Mucosa of descending colon (tissue), 3 donors: ENCODE data around the gene NUP43. TPM values are rescaled to one million over a fixed set of nuclear protein-coding genes. Genes with fewer than 3 reads are reported as not detected.
A peak's percentile ranks its signal among the peaks of the same experiment; 100 is the strongest.

ENCODE experiments used
- ATAC-seq: fragments of 200-7000 bp; cut with Tn5 transposase; one replicate; pipeline ENCODE4 v1.9.1; 2020; ENCODE audit warnings: mild to moderate bottlenecking, moderate library complexity
- DNase-seq, 3 donors: peaks; one replicate each; pipeline ENCODE4 v3.0.0-alpha.2; 2020
- H3K36me3 ChIP-seq: fragments of 200-600 bp; one replicate; pipeline ENCODE4 v1.8.0; 2021; ENCODE audit warnings: low read depth, mild to moderate bottlenecking
- H3K4me1 ChIP-seq: fragments of 200-600 bp; one replicate; pipeline ENCODE4 v1.8.0; 2021; ENCODE audit warnings: low read depth, mild to moderate bottlenecking
- H3K4me3 ChIP-seq: fragments of 200-600 bp; one replicate; pipeline ENCODE4 v1.8.0; 2021; ENCODE audit warnings: mild to moderate bottlenecking
- H3K9me3 ChIP-seq: fragments of 200-600 bp; one replicate; pipeline ENCODE4 v1.8.0; 2021; ENCODE audit warnings: mild to moderate bottlenecking
- intact Hi-C, 2 donors: fragments of 100-400 bp; cut with DNase I in 1 of 2; cut with micrococcal nuclease in 1 of 2; formaldehyde crosslinking; loops; one replicate each; pipeline versions ENCODE4 v1.11.0 to v1.11.1; 2022; cut with DNase I, micrococcal nuclease
- total RNA-seq, 3 donors: library from RNA; stranded (reverse); fragmentation: NEBNext Ultra II Directional in 2 of 3; extraction: Animal tissue kit (Norgen Biotek cat#: 25700) in 2 of 3; gene quantifications; one replicate each; pipeline versions ENCODE4 v1.2.1 to v1.2.4, GENCODE V29; 2021 to 2023
- TF ChIP-seq, protein P1 (sequence below): fragments of 200-600 bp; IDR thresholded peaks from one replicate; pipeline ENCODE4 v1.8.0; 2022; ENCODE audit warnings: antibody characterized with exemption, mild to moderate bottlenecking
- donor health status: DM: no; HTN: no; CAD: no; lungs with moderate emphysema.
- donor health status: DM: no; HTN: no; CAD: no.
- donor health status: DM: no; HTN: yes; CAD: no.

The NUP43 gene
- total RNA-seq, 3 donors from 2014 or later = 25.8 to 27.9 (median 26.0) TPM

DNA sequence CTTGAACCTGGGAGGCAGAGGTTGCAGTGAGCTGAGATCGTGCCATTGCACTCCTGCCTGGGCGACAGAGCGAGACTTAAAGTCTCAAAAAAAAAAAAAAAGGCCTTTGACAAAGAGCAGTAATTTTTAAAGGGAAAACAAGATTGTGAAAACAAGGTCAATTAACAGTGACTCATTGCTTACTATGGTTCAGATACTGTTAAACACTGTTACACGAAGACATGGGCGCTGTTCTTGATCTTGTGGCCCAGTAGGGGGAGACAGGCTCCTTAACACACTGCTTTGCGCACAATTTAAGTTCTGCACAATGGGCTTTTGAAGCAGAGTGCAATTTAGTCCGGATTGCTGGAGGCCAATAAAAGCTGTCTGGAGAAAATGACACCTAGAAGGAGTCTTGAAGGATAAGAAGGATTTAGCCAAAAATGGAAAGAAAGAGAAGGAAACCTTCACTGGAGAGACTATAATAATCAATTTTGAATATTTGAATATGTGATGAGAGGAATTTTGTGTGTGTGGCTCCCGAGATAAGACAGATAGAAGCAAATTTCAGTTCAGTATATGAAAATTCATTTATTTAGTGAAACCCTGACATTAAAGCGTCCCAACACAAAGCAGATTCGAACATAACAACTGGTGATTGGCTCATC is 22.4 kb downstream of the NUP43 start:
- intact Hi-C loops = no loop called here
- Histone ChIP-seq H3K4me1 (peaks cover 5% of the 10 kb centered on the region), H3K9me3 (no peaks in the 10 kb centered on the region), H3K4me3 (no peak overlapping the region), H3K36me3 (no peaks in the 10 kb centered on the region)
- peak in 1 of 3 donors; percentile 79 for DNase-seq
- TF ChIP-seq, protein P1, sequence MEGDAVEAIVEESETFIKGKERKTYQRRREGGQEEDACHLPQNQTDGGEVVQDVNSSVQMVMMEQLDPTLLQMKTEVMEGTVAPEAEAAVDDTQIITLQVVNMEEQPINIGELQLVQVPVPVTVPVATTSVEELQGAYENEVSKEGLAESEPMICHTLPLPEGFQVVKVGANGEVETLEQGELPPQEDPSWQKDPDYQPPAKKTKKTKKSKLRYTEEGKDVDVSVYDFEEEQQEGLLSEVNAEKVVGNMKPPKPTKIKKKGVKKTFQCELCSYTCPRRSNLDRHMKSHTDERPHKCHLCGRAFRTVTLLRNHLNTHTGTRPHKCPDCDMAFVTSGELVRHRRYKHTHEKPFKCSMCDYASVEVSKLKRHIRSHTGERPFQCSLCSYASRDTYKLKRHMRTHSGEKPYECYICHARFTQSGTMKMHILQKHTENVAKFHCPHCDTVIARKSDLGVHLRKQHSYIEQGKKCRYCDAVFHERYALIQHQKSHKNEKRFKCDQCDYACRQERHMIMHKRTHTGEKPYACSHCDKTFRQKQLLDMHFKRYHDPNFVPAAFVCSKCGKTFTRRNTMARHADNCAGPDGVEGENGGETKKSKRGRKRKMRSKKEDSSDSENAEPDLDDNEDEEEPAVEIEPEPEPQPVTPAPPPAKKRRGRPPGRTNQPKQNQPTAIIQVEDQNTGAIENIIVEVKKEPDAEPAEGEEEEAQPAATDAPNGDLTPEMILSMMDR = peak; percentile 65
- peak; percentile 99 for ATAC-seq

DNA sequence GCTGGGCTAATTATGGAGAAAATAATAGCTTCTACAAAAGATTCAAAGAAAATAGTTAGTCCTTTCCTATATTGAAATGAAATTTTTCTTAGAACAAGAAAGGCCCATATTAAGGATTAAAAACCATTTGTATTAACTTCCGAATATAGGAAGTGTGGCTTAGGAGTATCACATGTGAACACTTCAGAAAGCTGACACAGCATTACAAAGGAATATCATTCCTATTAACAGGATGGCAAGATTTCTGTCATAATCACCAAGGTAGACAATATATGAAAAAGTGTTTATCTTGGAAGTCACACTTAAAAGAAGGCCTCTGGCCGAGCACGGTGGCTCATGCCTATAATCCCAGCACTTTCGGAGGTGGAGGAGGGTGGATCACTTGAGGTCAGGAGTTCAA is 23.1 kb downstream of the NUP43 start:
- TF ChIP-seq, protein P1 = no peak
- peaks cover 5% of the 10 kb centered on the region for H3K4me1 ChIP-seq
- H3K4me3 ChIP-seq = no peak overlapping the region
- DNase-seq (no peak), ATAC-seq (no peak)
- H3K36me3 ChIP-seq = no peaks in the 10 kb centered on the region
- no peaks in the 10 kb centered on the region for H3K9me3 ChIP-seq
- intact Hi-C loops = no loop called here

DNA sequence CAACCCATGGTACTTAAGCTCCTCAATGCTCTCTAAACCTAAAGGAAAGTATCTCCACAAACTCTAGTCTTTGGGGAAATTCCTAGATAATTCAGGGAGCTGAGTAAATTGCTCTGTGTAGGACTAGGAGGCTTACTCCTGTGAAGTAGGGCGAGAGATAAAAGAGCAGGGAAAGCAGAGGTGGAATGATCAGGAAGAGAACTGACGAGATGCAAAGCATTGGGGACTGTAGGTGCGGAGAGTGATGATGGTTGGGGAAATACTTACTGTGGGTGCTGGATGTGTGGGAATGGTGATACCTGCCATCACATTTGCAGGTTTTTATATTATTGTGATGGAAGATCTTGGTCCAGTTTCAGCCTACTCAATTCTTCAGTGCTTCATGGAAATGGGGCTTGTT is 26.8 kb downstream of the NUP43 start:
- peaks cover 15% of the 10 kb centered on the region for H3K4me1 ChIP-seq
- ATAC-seq = no peak
- no peak for DNase-seq
- no peaks in the 10 kb centered on the region for H3K36me3 ChIP-seq
- intact Hi-C loops = no loop called here
- H3K9me3 ChIP-seq = no peaks in the 10 kb centered on the region
- TF ChIP-seq, protein P1 = no peak
- H3K4me3 ChIP-seq = no peak overlapping the region

DNA sequence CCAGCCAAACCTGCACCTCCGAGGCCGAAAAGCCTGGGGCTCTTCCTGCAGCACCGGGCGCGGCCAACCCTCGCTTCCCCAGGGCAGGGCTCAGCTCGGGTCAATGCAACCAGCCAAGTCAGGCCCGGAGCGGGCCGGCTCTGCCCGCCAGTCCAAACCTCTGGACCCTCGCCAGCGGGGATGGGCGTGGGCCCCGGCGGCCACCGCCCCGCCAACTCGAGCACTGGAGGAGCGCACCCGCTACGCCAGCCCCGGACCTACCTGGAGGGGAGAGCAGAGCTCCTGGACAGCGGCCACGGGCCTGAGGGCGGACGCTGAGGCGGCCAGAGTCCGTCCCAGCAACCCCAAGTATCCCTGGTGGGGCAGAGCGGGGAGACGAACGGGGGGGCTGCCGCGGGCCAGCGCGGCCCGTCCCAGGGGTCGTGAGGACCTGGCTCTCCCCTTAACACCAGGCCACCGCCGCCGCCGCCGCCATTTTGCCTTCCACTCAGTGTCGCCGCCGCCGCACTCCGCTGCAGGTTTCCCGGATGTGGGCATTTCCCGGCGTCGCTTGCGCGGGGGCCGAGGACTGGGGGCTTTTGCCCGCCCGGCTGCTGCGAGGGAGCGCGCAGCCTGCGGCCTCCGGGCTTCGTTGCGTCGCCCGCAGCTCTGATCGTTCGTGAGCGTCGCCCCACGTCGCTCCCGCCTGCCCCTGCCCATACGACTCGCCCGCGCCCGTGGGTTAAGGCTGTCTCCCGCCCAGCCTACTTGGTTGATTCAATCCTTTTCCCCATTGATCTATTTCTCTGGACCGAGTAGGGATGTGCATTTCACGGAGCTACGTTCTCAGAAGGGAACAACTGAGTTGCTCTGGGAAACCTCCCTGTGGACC is 28.5 kb downstream of the NUP43 start, which contains the start of gene LATS1:
Gene LATS1, minus strand, starts transcription at position 514 of the 871 bp plus-strand sequence. CDS start 15,975 bp downstream, outside the sequence.
- ATAC-seq (peak; percentile 94), DNase-seq (peak; percentile 93 to 94 (median 93))
- no peaks in the 10 kb centered on the region for H3K9me3 ChIP-seq
- TF ChIP-seq, protein P1 = no peak
- H3K36me3 ChIP-seq = no peaks in the 10 kb centered on the region
- peak within 1 kb of the TSS; percentile 89 for H3K4me3 ChIP-seq
- peaks cover 10% of the 10 kb centered on the region for H3K4me1 ChIP-seq
- intact Hi-C loops = no loop called here

GRCh38 chr6:149717255-149717587 is 29.1 kb downstream of the NUP43 start:
- ATAC-seq = no peak
- intact Hi-C loops = no loop called here
- TF ChIP-seq, protein P1 = no peak

More at GRCh38 chr6:149717255-149717587, 29.1 kb downstream of the NUP43 start:
- no peaks in the 10 kb centered on the region for H3K9me3 ChIP-seq
- peaks cover 10% of the 10 kb centered on the region for H3K4me1 ChIP-seq
- H3K36me3 ChIP-seq = no peaks in the 10 kb centered on the region
- DNase-seq = no peak
- H3K4me3 ChIP-seq = peak overlapping the region; percentile 89
